HepG2 (cell line): ENCODE measurements around the gene NDEL1. TPM values are rescaled to one million over a fixed set of nuclear protein-coding genes. Genes with fewer than 3 reads are reported as not detected.

ENCODE experiments used
- ATAC-seq: fragments of 200-7000 bp; cut with Tn5 transposase; 3 replicates; pipeline ENCODE4 v1.9.1; 2020; ENCODE audit warnings: mild to moderate bottlenecking, moderate library complexity
- BruUV-seq: library from RNA; stranded (reverse); fragments of 400-500 nt; replicated peaks from 2 replicates; lab custom pipeline; 2021; lab: Mats Ljungman, UMichigan
- CTCF ChIA-PET: fragments of 300-600 bp; formaldehyde crosslinking; extraction: SDS; loops from one replicate; lab custom pipeline; 2021; ENCODE audit warnings: low total read pairs, inconsistent platforms, low intra/inter-chr PET ratio; lab: Yijun Ruan, JAX
- POLR2A ChIA-PET: fragments of 350-600 bp; sonication (Branson Sonifier 250); formaldehyde crosslinking; loops from one replicate; lab custom pipeline; 2020; ENCODE audit warnings: antibody characterized with exemption, inconsistent platforms; lab: Yijun Ruan, JAX
- DNase-seq: peaks from one replicate; pipeline ENCODE4 v3.0.0-alpha.2; 2015; ENCODE audit warnings: low spot score
- FAIRE-seq: peaks from 3 replicates; lab custom pipeline; 2011; peaks lifted over from hg19 to GRCh38; lab: Jason Lieb, UNC
- H2AFZ ChIP-seq: one replicate; pipeline ENCODE4 v1.6.1; 2011; ENCODE audit warnings: low read length, inconsistent platforms
- H3K27ac ChIP-seq: fragments of 300-600 bp; 3 replicates; pipeline ENCODE4 v1.8.0; 2011; ENCODE audit warnings: mixed run types, mild to moderate bottlenecking, mixed read lengths, low read length, inconsistent platforms; ENCODE audit not compliant: insufficient read depth; ENCODE audit errors: extremely low read length
- H3K27me3 ChIP-seq, 2 experiments: fragments of 200-600 bp in 1 of 2; 2 replicates in 1 of 2; 3 replicates in 1 of 2; pipeline versions ENCODE4 v1.6.0 to v1.8.0; 2011; ENCODE audit warnings: low read length in 2 of 2, mild to moderate bottlenecking in 2 of 2, moderate library complexity in 2 of 2, inconsistent platforms in 1 of 2; ENCODE audit not compliant: insufficient read depth in 2 of 2, control insufficient read depth in 1 of 2
- H3K36me3 ChIP-seq, 2 experiments: fragments of 200-600 bp in 1 of 2; replicated peaks in 1 of 2; 2 replicates in 1 of 2; 3 replicates in 1 of 2; pipeline versions ENCODE4 v1.5.1 to v1.8.0; 2011; ENCODE audit warnings: low read length in 2 of 2, inconsistent platforms in 1 of 2; ENCODE audit not compliant: insufficient read depth in 2 of 2, control insufficient read depth in 1 of 2
- H3K4me1 ChIP-seq: 2 replicates; pipeline ENCODE4 v1.5.1; 2012; ENCODE audit warnings: low read length, inconsistent platforms; ENCODE audit not compliant: insufficient read depth
- H3K4me2 ChIP-seq: 2 replicates; pipeline ENCODE4 v1.6.0; 2011; ENCODE audit warnings: low read depth, low read length, inconsistent platforms
- H3K4me3 ChIP-seq, 3 experiments: fragments of 200-600 bp in 1 of 3; sonication (generic), shearing (Covaris generic) in 1 of 3; replicated peaks in 1 of 3; 2 replicates each; pipeline ENCODE4 v1.5.1; 2011 to 2016; ENCODE audit warnings: low read length in 3 of 3, inconsistent platforms in 2 of 3, low read depth in 2 of 3, mild to moderate bottlenecking in 2 of 3, control low read depth in 1 of 3, mixed read lengths in 1 of 3; ENCODE audit not compliant: insufficient read depth in 1 of 3
- H3K79me2 ChIP-seq: one replicate; pipeline ENCODE4 v1.6.1; 2011; ENCODE audit warnings: low read length, inconsistent platforms; ENCODE audit not compliant: insufficient read depth
- H3K9ac ChIP-seq: 2 replicates; pipeline ENCODE4 v1.6.0; 2011; ENCODE audit warnings: mild to moderate bottlenecking, low read depth, low read length, inconsistent platforms; ENCODE audit not compliant: insufficient read depth
- H3K9me3 ChIP-seq: 2 replicates; pipeline ENCODE4 v1.5.1; 2012; ENCODE audit warnings: mild to moderate bottlenecking, low read length
- H4K20me1 ChIP-seq: 2 replicates; pipeline ENCODE4 v1.6.0; 2011; ENCODE audit warnings: inconsistent platforms, mild to moderate bottlenecking, low read length, moderate library complexity; ENCODE audit not compliant: insufficient read depth
- ZNF687 ChIP-seq: sonication (generic); formaldehyde crosslinking; IDR thresholded peaks from 2 replicates; pipeline ENCODE4 v1.5.1; 2020; ENCODE audit warnings: mild to moderate bottlenecking, missing genetic modification reagents, moderate library complexity
- WGBS: methylation state at CpG from one replicate; pipeline ENCODE4 v1.1.6; 2017; ENCODE audit warnings: low lambda C conversion rate; 5-methylcytosine and 5-hydroxymethylcytosine counted together
- in situ Hi-C: cut with HindIII; loops from 2 replicates; pipeline ENCODE4 v1.10.0; 2017; ENCODE audit warnings: low pct_unique_long_range_greater_than_20kb; ENCODE audit not compliant: extremely low pct_ligation_motif_present
- intact Hi-C: fragments of 100-400 bp; cut with micrococcal nuclease; formaldehyde crosslinking; loops from one replicate; pipeline ENCODE4 v1.10.0; 2022; ENCODE audit not compliant: unreplicated experiment
- polyA plus RNA-seq, 8 experiments: library from polyadenylated mRNA; depleted of rRNA in 3 of 8; stranded (reverse) in 7 of 8; unstranded in 1 of 8; fragments of >200 nt; fragmentation: Illumina TruSeq in 4 of 8; extraction: Trizol in 4 of 8; gene quantifications; 2 replicates each; pipeline versions ENCODE4 v1.2.1 to v1.2.3, GENCODE V29; 2011 to 2016; ENCODE audit warnings: low read depth in 4 of 8, missing spikeins in 1 of 8, mixed read lengths in 1 of 8; ENCODE audit not compliant: insufficient read depth in 1 of 8
- total RNA-seq, 5 experiments: library from RNA; depleted of rRNA; stranded (reverse); fragments of >200 nt; fragmentation: Illumina TruSeq; extraction: Trizol; gene quantifications; 2 replicates each; pipeline ENCODE4 v1.2.3, GENCODE V29; 2016; ENCODE audit warnings: low read depth in 1 of 5
- TF ChIP-seq, protein P1 (sequence below): sonication (generic); formaldehyde crosslinking; IDR thresholded peaks from 2 replicates; pipeline ENCODE4 v1.4.0; 2020; ENCODE audit warnings: low read depth, mild to moderate bottlenecking, missing genetic modification reagents

NDEL1 gene
- total and polyA plus RNA-seq, 2 of the 13 experiments (the other 11 are each of a cell fraction or from before 2014, with no cell fraction given): 59.8 to 153 TPM

DNA sequence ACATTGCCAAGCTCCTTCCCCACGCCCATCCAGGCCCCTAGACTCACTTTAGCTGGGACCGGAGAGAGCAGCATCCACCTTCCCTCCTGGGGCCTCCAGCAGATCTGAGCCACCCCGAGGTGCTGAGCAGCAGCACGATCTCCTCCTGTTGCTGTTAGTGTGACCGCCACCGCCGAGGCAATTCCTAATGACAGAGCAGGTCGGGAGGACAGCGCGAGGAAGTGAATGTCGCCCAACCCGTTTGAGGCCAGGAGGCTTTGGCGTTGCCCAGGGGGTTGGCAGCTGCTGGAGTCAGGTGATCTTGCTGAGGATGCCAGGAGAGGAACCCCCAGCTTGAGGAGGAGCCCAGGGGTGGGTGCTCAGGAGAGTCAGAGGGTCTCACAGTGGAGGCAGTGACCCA is 38.0 kb upstream of the NDEL1 start, which contains the start of gene RNF222:
RNF222 (minus strand) TSS at position 192 of the 400 bp plus-strand sequence. CDS start 4,366 bp downstream, outside the sequence.
- H3K4me1 ChIP-seq: peaks cover 8% of the 10 kb centered on the region; the same call in 1 of the 2 replicates
- no peak within 1 kb of the TSS; the same call in 1 of the 2 replicates for H3K4me2 ChIP-seq
- peak; percentile 61 for ATAC-seq
- no peak within 1 kb of the TSS for H2AFZ ChIP-seq
- no peak for FAIRE-seq
- H3K9ac ChIP-seq: no peak within 1 kb of the TSS
- no peaks in the 10 kb centered on the region for H4K20me1 ChIP-seq
- TF ChIP-seq, protein P1, sequence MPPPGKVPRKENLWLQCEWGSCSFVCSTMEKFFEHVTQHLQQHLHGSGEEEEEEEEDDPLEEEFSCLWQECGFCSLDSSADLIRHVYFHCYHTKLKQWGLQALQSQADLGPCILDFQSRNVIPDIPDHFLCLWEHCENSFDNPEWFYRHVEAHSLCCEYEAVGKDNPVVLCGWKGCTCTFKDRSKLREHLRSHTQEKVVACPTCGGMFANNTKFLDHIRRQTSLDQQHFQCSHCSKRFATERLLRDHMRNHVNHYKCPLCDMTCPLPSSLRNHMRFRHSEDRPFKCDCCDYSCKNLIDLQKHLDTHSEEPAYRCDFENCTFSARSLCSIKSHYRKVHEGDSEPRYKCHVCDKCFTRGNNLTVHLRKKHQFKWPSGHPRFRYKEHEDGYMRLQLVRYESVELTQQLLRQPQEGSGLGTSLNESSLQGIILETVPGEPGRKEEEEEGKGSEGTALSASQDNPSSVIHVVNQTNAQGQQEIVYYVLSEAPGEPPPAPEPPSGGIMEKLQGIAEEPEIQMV: no peak
- TF ChIP-seq ZNF687 (CRISPR knock-in tag): peak; percentile 24; the same call in 1 of the 2 replicates
- ChIA-PET POLR2A (no interaction called here), CTCF (no interaction called here)
- no peaks in the 10 kb centered on the region for H3K36me3 ChIP-seq
- in situ Hi-C loops: no loop called here
- peaks cover 0 to 30% of the 10 kb centered on the region in 2 experiments; a peak in 4 of 5 replicates for H3K27me3 ChIP-seq
- peak within 1 kb of the TSS in 1 of 3 experiments; percentile 19; a peak in 1 of 6 replicates for H3K4me3 ChIP-seq
- no peak for DNase-seq
- intact Hi-C loops: no loop called here
- WGBS: 6% methylated on average over 5 of the region's 13 CpGs
- no TSS peak for BruUV-seq
- no peak within 1 kb of the TSS for H3K27ac ChIP-seq
- no peaks in the 10 kb centered on the region for H3K9me3 ChIP-seq
- no peaks in the 10 kb centered on the region for H3K79me2 ChIP-seq
